Head of caudate nucleus (tissue), 42 donors: Measurements from ENCODE around the gene ODAD4.

ENCODE experiments used
- DNase-seq, 42 donors: peaks; one replicate each; pipeline versions ENCODE4 v3.0.0 to v3.0.0-alpha.2; 2020 to 2021; ENCODE audit warnings: mixed read lengths in 7 of 42
- intact Hi-C: fragments of 100-400 bp; cut with DNase I; formaldehyde crosslinking; loops from one replicate; pipeline ENCODE4 v1.15.0; 2022

ODAD4 gene

GRCh38 chr17:41962768-41963434, 32.5 kb downstream of the ODAD4 start:
- DNase-seq = peak; percentile 73 to 96 (median 88)

DNA sequence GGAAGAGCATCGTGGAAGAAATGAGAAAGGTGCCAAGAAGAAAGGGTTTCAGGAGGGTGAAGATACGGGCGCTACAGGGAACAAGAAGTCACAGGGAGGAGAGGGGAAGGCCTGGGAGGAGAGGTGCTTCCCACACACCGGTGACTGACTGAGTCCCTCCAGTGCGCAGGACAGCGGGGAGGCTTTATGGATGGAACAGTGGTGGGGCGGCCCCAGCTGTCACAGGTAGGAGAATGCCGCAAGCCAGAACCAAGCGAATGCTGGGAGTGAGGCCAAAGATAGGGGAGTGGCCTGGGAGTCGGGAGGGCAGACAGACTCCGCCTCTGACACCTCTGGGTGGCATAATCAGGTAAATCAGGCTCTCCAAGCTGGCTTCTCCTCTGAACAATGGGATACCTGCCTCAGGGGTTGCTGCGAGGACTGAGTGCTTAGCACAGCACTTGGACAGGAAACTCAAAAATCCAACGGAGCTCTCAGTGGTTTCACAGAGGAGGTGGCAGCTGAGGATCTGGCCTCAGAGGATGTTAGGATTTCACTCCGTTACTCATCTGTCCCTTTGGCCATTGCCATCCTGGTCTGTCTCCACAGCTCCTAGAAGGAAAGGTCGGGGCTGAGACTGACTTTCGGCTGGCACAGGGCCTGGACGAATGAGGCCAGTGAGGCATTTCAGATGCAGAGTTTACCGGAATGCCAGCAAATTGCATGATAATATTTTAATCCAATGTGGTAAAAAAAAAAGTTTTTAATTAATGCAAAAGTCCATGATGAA, 35.5 kb downstream of the ODAD4 start:
- intact Hi-C loops = loop anchor here (2.0 to 10.0 kb wide), 2 partner anchors 27 to 149 kb away; partner anchors contain the start of gene DHX58
- peak in 30 of 42 donors; percentile 36 to 85 (median 56) for DNase-seq

More at GRCh38 chr17:41962768-41963434, 32.5 kb downstream of the ODAD4 start:
- intact Hi-C loops = loop anchor here (1.0 to 10.0 kb wide), 2 partner anchors 46 to 152 kb away; partner anchors contain the start of gene DHX58

- intact Hi-C loops = loop anchor here (2.0 to 10.0 kb wide), 2 partner anchors 26 to 148 kb away; partner anchors contain the start of gene DHX58
- DNase-seq = peak; percentile 83 to 97 (median 94)
These were observed 36.2 kb downstream of the ODAD4 start, which contains the start of gene CNP for GRCh38 chr17:41966463-41967140. Gene CNP (plus strand): TSS chr17:41966795. CDS start chr17:41966885, 90 bp downstream.

GRCh38 chr17:41967141-41967920, 36.9 kb downstream of the ODAD4 start:
- peak; percentile 88 to 99 (median 96) for DNase-seq
- intact Hi-C loops = loop anchor here (2.0 to 10.0 kb wide), 2 partner anchors 25 to 147 kb away; partner anchors contain the start of gene DHX58

GRCh38 chr17:41967921-41968578, 37.6 kb downstream of the ODAD4 start:
- intact Hi-C loops = loop anchor here (2.0 to 10.0 kb wide), 2 partner anchors 25 to 147 kb away; partner anchors contain the start of gene DHX58

GRCh38 chr17:41968676-41969075, 38.3 kb downstream of the ODAD4 start:
- DNase-seq = no peak
- intact Hi-C loops = loop anchor here (10.0 kb wide), 1 partner anchor 146 kb away; the partner anchor contains the start of gene DHX58

More at GRCh38 chr17:41967921-41968578, 37.6 kb downstream of the ODAD4 start:
- peak in 8 of 42 donors; percentile 15 to 64 (median 30) for DNase-seq

DNA sequence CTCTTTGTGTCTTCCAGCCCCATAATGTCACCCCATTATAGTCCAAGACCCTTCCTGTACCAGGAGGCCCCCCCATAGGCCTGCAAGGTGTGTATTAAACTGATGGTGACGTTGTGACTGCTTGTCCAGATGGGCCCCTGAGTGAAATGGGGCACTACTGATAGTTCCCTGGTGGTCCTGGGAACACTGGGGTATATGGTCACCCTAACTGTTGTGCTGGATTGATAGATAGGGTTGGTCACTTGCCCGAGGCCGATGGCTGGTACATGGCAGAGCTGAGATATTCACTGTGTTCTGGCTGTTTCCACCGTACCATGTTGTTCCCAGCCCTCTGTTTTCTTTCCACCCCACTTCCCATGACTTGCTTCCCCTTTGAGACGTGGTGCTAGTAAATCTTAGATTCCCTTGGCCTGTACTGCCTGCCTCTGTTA, 40.5 kb downstream of the ODAD4 start:
- DNase-seq = peak in 1 of 42 donors; percentile 33
- intact Hi-C loops = no loop called here

- intact Hi-C loops = no loop called here
These were observed 41.5 kb downstream of the ODAD4 start for GRCh38 chr17:41971721-41972523.

DNA sequence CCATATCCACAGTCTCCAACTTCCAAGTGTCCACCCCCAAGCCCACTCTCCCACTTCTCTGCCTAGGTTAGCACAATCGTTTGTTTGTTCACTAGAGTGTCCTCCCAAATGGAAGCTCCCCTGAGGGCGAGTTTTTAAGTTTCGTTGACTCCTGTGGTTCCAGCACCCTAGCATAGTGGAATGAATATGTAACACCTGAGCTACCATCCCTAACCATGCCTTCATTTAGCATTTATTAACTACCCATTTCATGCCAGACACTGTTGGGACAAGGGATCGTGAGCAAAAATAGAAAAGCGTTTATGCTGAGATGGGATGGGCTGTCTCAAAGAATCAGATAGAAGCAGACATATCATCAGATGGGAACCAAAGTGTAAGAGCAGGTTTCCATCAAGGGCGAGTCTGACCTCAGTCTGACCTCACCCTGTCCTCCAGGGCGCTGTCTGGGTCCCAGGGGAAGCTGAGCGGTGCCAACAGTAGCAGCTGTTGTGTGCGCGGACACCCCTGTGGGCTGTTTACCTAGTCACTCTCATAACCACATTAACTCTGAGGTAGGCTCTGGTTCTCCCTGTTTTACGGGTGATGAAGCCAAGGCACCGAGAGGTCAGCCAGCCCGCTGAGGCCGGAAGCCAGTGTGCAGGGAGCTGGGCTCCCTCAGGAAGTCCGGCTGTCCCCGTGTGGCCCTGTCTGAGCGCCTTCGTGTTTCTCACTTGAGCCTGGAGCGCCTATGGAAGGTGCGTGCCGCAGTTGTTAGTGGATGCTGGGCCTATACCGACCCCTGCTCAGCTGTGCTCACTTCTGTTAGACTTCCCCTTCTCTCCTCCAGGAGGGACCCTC, 42.4 kb downstream of the ODAD4 start:
- intact Hi-C loops = no loop called here
- peak in 2 of 42 donors; percentile 17 to 39 for DNase-seq

More at GRCh38 chr17:41971721-41972523, 41.5 kb downstream of the ODAD4 start:
- DNase-seq = no peak

- peak in 1 of 42 donors; percentile 54 for DNase-seq
- intact Hi-C loops = no loop called here
These were observed 43.0 kb downstream of the ODAD4 start for GRCh38 chr17:41973408-41973811.

DNA sequence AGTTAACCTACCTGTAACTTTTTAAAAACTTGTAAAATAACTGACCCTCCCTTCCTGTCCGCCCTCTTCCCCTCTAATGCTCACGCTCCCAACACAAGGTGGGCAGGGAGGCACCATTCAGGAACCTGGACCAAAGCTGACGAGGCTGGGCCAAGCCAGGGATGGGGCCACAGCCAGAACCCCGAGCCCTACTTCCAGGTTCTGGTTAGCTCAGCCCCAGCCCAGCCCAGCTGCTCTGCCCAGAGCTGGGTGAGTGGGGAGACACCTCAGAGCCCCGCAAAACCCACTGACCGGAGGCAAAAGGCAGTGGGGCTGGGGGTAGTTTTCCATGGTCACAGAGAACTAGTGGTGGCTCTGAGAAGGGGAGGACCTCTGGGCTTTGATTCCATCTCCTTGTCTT, 43.6 kb downstream of the ODAD4 start:
- intact Hi-C loops = no loop called here
- no peak for DNase-seq

GRCh38 chr17:41974658-41975057, 44.2 kb downstream of the ODAD4 start:
- intact Hi-C loops = no loop called here
- DNase-seq = peak in 5 of 42 donors; percentile 10 to 66 (median 44)

DNA sequence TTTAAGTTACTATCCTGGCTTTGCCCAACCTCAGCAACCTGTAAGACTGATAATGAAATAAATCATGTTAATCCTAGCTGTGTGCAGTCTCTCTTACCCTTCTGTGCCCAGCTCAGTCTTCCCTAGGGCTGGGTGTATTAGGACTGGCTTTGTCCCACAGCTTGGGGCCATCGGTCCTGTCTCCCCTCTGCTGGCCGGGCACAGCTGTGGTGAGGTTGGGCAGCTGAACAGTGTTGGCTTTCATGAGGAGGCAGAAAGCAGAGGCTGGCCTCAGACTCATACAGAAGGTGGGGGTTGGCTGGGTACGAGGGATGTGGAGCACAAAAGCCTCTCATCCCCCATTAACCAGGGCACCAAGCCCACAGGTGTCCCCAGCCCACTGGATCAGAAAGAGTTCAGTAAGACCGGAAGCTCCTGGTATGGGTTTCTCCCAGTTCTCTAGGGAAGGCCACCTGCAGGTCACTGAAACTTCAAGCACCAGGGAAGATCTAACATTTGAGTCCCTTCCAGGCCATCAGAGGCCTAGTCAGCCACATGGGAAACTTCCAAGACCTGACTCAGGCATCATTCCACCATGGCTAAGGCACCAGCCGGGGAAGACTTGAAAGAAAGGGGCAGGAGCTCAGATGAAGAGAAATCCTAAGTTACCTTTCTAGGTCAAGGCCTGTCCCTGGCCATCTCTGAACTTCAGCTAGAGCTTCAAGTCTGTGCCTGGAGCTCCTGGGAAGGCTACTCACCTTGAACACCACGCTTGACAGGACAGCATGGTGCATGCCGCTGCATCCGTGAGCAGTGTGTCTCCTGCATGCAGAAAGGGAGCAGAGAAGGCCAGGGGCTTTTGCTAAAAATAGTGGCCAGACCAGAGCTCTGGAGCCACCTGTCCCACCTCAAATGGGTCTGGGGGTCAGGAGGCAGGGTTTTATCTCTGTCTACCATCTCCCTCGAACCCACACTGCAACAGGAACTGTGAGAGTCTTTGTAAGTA, 45.0 kb downstream of the ODAD4 start:
- intact Hi-C loops = no loop called here
- DNase-seq = peak; percentile 60 to 93 (median 83)

DNA sequence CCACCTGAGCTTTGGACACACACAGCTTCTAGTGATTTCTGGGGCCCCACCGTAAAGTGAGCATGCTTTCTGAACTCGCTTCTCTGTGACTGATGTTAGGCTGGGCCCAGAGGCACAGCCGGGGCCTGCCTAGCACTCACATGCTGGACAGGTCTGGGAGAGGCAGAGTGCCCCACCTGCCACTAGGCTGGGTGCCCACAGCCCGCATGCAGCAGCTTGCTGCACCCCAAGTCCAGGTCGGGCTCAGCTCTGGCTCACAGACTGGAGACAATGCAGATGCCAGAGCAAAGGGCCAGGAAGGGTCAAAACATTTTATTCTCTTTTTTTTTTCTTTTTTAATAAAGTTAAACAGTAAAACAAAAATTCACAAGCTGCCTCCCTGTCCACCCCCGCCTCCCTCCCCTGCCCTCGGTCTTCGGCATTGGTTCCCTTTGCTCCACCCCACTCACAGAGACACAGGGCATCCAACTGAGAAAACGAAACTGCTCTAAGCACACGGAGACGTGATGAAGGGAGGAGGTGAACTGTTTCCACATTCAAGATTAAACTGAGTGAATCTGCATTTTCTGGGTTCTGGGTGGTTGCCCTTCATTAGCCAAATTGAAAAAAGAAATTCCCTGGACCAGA, 45.8 kb downstream of the ODAD4 start:
- DNase-seq = peak in 36 of 42 donors; percentile 29 to 84 (median 64)

More for the DNA sequence above, 45.8 kb downstream of the ODAD4 start:
- intact Hi-C loops = no loop called here
